Myocyte (in vitro differentiated cells): Measurements from ENCODE around the gene RPTOR. TPM values are rescaled to one million over a fixed set of nuclear protein-coding genes. Genes with fewer than 3 reads are reported as not detected.

Experiments
- DNase-seq: peaks from one replicate; pipeline ENCODE4 v3.0.0-alpha.2; 2012; ENCODE audit warnings: low read depth
- total RNA-seq: library from RNA; depleted of rRNA; stranded (reverse); fragments of >200 nt; gene quantifications from 2 replicates; pipeline ENCODE4 v1.2.3, GENCODE V29; 2014

RPTOR gene
- total RNA-seq, 1 donor from 2014 or later: 18.0 TPM

DNA sequence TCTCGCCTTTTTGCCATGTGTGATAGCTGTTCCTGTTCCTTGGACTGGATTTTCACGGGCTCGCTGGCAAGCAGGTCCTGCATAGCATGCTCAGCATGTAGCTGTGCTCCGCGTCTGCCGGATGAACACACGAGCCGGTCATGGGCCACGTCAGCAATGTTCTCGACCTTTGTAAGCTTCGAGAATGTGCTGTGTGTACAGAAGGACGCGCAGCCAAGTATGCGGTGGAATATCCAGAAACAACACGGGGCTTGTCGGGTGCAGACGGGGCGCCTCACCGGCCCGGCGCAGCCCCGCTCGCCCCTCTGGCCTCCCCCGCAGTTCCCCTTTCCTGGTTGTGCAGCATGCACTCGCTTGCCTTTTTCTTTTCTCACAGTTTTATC lies 42.2 kb downstream of the RPTOR start:
- no peak for DNase-seq

DNA sequence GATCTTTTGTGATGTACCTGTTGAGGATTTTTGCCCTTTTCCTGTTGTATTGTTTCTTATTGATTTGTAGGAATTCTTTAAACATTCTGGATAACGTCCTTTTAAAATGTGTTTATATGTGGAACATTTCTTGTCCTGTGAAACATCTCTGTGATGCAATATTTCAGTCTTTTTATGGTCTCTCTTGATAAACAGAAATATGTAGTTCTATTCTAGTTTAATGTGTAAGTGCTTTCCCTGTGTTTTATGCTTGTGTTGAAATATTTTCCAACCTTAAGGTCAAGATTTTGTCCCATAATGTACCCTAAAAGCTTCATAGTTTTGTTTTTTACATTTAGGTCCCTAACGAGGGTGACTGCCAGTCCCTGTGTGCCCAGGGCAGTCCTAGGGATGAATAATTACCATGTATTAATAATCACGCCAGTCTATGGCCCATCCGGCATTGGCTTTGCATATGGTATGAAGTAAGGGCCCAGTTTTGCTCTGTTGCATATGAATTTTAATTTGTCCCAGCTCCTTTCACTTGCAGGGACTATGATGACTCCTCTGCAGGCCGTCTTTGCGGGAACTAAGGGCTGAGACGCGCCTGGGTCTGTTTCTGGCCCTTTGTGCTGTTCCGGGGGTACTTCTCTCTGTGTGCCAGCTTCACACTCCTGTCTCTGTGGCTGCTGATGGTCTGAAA lies 44.2 kb downstream of the RPTOR start:
- no peak for DNase-seq

DNA sequence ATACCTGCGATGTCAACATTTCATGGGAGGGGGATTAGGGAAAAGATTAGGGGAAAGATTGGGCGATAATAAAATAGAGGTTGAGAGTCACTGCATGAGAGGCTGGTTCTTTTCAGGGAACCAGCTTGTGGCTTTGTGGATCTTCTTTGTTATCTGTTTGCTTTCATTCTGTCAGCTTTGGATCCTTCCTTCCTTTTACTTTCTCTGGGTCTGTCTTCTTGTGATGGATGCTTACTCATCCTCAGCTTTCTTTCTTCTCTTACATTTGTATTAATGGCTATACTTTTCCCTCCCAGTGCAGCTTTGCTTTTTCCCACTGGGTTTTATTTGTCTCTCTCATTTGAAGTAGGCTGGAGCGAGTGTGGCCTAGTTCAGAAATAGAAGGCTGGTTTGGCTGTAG lies 47.1 kb downstream of the RPTOR start:
- DNase-seq: no peak

DNA sequence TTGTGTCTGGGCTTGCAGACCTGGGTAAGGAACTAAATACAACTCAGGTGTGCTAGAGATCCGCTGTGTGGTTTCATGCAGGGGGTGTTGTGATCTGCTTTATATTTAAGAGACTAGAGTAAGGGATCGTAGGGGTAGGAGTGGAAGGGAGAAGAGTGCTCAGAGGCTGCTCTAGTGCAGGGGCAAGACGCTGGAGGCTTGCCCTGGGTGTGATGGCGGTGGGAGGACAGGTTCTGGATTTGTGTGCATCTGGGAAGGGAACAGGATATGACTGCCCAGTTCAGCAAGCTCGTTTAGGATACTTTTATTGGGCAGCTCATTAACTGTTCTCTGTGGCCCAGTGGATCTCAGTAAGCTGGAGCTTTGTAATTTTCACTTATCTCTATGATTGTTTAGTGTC lies 47.6 kb downstream of the RPTOR start:
- DNase-seq: no peak

DNA sequence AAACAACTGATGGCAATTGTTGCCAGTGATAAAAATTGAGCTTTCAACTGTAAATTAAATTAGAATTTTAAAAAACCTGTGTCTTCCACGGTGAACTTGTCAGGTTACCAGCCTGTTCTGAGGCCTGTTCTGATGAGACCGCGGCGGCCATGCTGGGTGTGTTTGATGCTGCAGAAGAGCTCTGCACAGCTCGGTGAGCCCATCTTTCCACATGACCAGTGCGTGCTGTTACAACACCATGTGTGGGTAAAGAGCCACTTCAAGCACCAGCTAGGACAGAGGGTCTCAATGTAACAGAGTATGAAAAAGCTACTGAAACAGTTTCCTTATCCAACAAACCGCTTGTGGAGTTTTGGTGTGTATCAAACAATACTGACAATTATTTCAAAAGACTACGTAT lies 48.5 kb downstream of the RPTOR start:
- no peak for DNase-seq

DNA sequence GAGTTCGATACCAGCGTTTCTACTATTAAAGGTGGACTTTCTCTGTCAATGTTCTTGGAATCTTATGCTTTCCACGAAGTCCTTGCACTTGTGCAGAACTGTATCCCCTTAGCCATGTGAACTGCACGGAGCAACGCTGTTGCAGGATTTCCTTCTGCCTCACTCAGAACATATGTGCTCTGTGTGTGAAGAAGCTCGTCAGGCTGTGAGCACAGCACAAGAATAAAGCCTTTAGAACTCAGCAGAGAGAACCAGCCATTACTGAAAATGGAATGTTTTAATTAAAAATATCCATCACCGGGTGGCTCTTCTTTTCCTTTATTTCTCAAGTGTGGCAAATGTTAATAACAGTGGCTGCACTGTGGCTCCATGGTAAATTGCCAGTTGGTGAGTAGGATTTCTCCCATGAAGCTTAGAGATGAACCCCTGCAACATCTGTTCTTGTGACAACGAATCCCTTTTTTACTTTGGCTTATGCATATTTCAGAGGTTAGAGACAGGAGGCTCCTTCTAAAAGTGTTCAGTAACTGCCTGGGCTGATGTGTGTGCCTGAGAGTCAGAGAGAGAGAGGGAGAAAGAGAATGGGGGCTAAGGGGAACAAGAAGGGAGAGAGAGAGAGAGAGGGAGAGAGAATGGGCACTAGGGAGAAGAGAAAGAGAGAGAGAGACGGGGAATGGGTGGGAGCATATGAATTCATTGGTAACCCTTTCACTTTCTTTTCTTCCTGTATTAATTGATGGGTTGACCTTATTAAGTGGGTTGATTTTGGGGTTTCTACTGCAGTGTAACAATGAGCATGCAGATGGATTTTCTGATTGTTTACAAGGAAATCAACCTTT lies 50.0 kb downstream of the RPTOR start:
- DNase-seq: peak; percentile 17

DNA sequence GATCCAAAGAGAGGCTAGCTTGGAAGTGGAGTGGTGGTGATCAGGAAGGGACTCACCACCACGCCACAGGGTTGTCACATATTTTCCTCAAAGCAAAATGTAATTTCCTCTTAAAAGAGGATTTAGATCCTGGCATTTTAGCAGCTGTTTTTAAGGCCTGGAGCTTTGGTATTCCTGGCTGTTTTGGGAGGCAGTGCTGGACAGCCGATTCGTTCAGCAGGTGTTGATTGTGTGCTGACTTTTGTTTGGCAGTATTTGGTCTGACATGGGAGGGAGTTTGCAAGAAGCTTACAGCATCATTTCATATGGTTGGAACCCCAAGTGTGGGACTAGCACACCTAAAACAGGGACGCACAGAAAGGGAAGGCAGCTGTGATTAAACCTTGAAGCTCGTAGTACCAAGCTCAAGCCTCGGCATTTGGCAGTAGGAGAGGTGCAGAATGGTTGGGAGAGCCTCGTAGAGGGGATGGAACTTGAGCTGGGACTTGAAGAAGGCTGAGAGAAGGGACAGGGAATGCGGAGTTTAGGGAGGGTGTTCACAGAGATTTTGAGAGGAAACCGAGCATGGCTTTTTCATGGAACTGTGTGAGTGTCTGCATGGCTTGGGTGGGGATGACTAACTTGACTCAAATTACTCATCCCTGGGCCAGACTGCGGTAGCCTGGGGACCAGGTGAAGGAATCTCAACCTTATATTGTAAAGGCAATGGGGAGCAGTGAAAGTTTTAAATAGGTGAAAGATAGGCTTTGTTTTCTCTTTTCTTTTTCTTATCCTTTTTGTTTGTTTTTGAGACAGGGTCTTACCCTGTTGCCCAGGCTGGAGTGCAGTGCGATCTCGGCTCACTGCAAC lies 52.3 kb downstream of the RPTOR start:
- DNase-seq: peak; percentile 42

DNA sequence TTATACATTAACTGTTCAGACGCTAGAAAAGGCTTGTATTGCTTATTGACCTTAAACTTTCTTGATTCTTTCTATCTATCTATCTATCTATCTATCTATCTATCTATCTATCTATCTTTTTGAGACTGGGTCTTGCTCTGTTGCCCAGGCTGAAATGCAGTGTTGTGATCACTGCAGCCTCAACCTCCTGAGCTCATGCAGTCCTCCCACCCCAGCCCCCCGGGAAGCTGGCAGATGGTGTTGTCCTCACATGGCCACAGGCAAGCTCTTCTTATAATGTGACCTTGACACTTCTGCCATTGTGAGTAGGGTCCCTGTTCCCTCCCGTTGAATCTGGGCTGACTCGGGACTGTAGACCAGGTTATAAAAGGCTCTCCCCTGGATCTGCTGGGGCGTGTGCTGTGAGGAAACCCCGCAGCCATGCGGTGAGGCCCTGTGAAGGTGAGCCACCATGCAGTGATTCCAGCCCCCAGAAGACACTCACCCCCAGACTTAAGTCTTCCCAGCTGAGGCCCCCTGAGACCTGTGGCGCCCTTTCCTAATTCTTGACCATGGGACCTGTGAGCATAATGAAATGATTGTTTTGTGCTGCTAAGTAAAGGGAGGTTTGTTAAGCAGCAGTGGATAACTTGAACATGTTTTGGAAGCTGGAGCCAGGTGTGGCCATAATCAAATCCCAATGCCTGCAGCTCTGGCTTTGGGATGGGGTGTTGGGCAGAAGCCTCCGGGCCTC lies 54.3 kb downstream of the RPTOR start:
- DNase-seq: no peak

DNA sequence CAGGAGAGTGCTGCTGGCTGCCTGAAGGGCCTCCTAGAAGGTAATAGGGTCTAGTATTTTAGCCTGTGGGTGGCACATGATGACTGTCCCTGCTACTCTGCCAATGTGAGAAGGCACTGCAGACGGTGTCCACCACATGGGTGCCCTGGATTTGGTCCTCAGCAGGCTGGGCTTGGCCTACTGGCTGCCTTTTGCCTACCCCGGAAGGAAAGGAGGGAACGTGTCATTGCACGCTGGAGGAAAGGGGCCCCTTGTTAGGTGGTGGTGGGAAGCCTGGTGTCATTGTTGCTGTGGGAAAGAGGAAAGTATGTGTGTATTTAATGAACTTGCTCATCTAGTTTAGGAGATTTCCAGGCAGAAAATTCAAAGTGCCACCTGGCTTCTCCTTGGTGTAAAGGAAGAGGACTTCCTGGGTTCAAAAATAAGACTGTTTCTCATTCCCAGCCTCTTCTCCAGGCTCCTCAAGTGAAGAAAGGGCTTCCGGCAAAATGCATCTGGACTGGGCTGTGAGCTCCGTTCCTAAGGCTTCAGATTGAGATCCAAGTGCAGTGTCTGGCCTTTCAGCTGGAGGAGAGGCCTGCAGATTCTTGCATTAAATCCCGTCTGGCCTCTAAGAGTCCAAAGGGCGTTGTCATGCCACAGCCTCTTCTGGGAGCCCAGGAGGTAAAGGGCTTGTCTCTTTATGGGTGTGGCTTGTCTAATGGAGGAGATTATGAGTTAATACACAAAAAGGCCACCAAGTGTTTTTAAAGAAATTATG lies 55.1 kb downstream of the RPTOR start:
- DNase-seq: no peak

DNA sequence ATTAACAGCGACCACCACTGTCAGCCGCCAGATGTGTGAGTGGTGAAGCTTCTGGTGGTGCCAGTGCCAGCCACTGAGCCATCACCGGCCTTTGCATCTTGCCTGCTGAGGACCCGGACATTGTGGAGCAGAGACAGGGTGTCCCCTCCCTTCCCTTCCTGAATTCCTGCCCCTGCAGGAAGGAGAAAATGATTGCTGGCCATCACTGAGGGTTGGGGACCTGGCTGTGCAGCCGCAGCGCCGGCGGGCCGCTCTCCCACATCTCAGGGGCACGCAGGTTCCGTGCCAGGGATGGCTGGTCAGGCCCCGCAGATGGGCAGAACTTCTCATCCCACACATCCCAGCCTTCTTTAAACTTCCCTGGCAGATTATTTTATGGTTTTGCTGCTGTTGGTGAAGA lies 56.5 kb downstream of the RPTOR start:
- no peak for DNase-seq

DNA sequence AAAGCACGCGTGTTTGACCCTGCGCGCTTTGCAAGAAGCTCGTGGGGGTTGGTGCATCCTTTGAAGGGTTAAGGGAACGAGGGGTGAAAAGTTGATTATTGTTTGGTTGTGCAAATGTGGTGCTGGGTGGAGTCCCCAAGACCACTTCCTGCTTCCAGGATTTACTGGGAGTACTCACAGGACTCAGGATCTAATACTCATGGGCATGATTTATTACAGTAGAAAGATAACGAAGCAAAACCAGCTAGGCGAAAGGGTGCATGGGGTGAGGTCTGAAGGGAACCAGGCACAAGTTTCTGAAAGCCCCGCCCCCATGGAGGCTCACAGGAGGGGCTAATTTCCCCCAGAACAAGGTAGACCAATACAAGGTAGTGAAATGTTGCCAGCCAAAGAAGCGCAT lies 58.8 kb downstream of the RPTOR start:
- DNase-seq: no peak

DNA sequence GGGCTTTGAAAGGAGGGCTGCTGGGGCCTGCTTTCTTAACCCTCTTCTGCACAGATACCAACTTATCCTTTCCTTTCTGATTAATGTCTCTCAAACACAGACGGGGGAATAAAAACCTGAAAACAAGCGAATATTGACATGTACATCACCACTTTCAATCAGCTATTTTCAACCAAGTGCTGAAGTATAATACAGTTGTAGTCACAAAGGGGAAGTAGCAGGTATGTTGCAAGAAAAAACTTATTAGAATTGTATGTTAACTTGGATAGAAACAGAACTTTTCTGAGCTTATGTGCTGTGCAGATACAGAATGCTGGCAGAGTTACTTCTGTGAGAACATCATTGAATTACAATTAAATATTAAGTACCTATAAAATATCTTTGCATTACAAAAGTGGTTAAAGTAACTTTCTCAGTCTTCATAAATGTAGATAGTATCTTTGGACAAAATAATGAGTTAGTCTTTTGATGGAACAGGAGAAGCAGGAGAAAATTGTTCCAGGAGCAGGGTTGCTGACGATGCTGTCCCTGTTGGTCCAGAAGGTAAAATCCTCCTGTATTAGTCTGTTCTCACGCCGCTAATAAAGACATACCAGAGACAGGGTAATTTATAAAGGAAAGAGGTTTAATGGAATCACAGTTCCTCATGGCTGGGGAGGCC lies 59.5 kb downstream of the RPTOR start:
- DNase-seq: no peak

DNA sequence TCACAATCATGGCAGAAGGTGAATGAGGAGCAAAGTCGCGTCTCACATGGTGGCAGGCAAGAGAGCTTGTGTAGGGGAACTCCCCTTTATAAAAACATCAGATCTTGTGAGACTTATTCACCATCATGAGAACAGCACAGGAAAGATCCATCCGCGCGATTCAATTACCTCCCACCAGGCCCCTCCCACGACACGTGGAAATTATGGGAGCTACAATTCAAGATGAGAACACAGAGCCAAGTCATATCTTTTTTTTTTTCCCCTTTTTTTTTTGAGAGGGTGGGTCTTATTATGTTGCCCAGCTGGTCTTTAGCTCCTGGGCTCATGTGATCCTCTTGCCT lies 60.0 kb downstream of the RPTOR start:
- DNase-seq: no peak

DNA sequence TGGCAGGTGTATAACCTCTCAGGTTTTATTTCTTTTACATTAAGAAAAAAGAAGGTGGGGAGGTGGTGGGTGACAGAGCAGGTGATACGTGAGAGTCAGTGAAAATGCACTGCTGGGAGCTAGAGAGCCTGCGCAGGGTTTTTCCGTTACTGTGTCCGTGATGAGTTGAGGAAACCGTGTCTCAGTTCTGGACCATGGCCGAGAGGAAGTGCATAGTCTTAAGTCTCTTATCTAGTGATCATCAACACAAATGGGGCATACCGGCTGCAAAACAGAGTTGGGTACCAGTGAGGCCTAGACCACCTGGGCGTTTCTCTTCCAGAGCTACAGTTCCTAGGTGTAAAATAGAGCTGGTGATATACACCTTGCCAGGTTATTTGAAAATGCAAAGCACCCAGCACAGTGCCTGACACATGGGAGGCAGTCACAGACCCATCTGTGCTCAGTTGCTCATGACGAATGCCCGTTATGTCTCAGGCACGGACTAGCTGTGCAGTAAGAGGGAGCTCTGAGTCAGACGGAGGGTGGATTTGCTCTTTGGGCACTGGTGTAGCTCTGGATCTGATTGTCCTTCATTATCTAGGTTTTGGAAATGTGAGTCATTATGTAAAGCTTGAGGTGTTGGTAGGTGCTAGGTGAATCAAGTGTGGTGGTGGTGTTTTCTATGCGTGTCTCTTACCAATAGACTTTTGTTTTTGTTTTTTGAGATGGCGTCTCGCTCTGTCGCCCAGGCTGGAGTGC lies 60.9 kb downstream of the RPTOR start:
- no peak for DNase-seq

DNA sequence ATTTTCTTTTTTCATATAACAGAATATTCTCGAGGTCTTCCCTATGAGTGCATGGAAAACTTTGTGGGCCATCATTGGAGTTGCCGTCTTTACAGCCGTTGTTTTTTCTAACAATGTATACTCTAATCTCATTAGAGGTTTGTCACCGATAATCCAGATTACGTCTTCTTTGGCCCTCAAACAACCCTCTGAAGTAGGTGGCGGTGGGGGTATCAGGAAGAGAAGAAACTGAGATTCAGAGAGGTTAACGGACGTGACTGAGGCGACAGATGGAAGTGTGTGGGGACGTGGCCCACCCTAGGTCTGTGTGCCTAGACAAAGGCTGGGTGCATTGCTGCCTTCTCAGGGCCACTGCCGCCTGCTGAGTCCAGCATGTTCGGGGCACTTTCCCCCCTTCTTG lies 63.7 kb downstream of the RPTOR start:
- no peak for DNase-seq

DNA sequence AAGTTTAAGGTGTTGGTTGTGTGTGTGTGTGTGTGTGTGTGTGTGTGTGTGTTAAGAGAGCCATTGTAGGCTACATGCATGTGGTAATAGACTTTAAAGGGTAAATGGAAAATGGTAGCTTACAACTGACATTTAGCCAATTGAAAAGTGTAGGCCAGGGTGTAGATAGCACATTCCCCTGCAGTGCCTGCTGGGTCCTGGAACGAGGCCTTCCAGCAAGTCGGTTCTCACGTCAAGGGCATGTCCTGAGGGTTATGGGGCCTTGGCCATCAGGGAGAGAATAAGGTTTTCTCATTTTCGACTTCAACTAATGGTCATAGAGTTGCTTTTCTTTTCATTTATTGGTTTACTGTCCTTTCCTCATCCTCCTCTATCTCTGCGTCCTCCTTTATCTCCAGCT lies 65.1 kb downstream of the RPTOR start:
- DNase-seq: no peak

DNA sequence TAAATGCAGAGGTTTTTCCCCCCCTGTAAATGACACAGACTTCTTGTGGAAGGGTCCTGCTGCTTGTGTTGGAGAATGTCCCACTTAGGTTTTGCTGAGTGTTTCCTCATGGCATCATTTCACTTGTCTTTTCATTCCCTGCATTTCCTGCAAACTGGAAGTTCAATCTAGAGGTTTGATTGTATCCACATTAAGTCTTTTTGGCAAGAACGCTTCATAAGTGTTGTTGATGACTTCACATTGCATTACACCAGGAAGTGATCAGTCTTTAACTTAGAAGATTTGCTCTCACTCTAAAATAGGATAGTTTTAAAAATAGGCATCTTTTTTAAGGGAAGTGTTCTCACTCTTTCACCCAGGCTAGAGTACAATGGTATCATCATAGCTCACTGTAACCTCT lies 67.2 kb downstream of the RPTOR start:
- no peak for DNase-seq

DNA sequence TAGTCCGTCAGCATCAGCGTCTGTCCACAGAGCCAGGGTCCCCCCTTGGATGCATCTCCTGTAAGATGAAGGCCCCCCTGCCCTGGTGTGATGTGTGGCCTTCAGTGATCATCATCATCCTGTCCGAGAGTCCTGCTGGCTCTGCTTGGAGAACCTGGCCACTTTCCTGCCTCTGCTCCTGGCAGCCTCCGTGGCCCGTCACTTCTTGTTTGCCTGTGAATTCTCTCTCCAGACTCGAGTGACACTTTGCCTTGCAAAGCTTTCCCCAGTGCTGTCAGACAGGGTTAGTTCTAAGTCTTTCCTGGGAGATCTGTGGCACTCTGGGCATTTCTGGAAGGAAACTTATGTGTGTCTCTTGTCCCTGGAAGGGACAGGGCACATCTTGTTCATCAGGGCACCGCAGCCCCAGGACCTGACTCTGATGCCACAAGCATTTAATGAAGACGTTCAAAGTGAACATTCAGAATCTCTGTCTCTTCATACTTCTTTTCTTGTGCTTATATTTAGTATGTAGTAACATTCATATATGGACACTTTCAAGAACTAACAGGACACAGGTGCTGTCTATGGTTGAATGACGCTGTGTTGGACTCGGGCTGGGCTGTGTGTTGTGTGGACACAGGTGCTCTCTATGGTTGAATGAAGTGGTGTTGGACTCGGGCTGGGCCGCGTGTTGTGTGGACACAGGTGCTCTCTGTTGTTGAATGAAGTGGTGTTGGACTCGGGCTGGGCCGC lies 68.5 kb downstream of the RPTOR start:
- no peak for DNase-seq

DNA sequence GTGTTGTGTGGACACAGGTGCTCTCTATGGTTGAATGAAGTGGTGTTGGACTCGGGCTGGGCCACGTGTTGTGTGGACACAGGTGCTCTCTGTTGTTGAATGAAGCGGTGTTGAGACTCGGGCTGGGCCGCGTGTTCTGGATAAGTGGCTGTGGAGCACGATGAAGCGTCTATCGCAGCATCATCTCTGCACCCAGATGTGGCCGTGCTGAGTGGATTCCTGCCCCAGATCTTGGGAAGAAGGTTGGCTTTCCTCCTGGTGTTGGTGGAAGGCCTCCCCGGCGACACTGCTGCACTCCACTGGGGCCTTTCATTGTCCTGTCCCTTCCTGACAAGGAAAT lies 69.1 kb downstream of the RPTOR start:
- DNase-seq: no peak
